ENCODE measurements around the gene IL15RA.
"Not testable (repeated sequence)": the region's sequence is repeated elsewhere in the genome, so short reads cannot be mapped to it uniquely, and the experiment has no call there.

IL15RA gene

GRCh38 chr10:5921746-5922145 lies 55.6 kb downstream of the IL15RA start:
- DNase-seq, result no peak

- no peak for DNase-seq
Observed at GRCh38 chr10:5919568-5919967, 57.8 kb downstream of the IL15RA start.

- no peak for DNase-seq
Observed at GRCh38 chr10:5918763-5919162, 58.6 kb downstream of the IL15RA start.

GRCh38 chr10:5917305-5917704 lies 60.0 kb downstream of the IL15RA start:
- DNase-seq, result no peak

GRCh38 chr10:5915451-5915850 lies 61.9 kb downstream of the IL15RA start:
- no peak for DNase-seq

GRCh38 chr10:5913736-5914135 lies 63.6 kb downstream of the IL15RA start:
- DNase-seq, result no peak

- no peak for DNase-seq
Observed at GRCh38 chr10:5911670-5912069, 65.7 kb downstream of the IL15RA start.

GRCh38 chr10:5910323-5911100 lies 66.8 kb downstream of the IL15RA start:
- no peak for DNase-seq

GRCh38 chr10:5908676-5909075 lies 68.7 kb downstream of the IL15RA start:
- not testable (repeated sequence) for DNase-seq

GRCh38 chr10:5906651-5907050 lies 70.7 kb downstream of the IL15RA start:
- no peak for DNase-seq

GRCh38 chr10:5905854-5906507 lies 71.4 kb downstream of the IL15RA start:
- DNase-seq, result no peak

- peak in 1 of 2 donors; percentile 17 for DNase-seq
Observed at GRCh38 chr10:5904227-5904626, 73.1 kb downstream of the IL15RA start.

- no peak for DNase-seq
Observed at GRCh38 chr10:5903563-5903962, 73.8 kb downstream of the IL15RA start.

- no peak for DNase-seq
Observed at GRCh38 chr10:5902511-5903274, 74.7 kb downstream of the IL15RA start.
